D341Med (cell line): ENCODE data around the gene FBXO24.
A peak's percentile ranks its signal among the peaks of the same experiment; 100 is the strongest.
"Not testable (repeated sequence)": the region's sequence is repeated elsewhere in the genome, so short reads cannot be mapped to it uniquely, and the experiment has no call there.

ENCODE experiments used
- DNase-seq: peaks from one replicate; pipeline ENCODE4 v3.0.0; 2012; ENCODE audit warnings: low spot score

FBXO24 gene

GRCh38 chr7:100561491-100562194 is 24.5 kb upstream of the FBXO24 start:
- DNase-seq, result no peak

DNA sequence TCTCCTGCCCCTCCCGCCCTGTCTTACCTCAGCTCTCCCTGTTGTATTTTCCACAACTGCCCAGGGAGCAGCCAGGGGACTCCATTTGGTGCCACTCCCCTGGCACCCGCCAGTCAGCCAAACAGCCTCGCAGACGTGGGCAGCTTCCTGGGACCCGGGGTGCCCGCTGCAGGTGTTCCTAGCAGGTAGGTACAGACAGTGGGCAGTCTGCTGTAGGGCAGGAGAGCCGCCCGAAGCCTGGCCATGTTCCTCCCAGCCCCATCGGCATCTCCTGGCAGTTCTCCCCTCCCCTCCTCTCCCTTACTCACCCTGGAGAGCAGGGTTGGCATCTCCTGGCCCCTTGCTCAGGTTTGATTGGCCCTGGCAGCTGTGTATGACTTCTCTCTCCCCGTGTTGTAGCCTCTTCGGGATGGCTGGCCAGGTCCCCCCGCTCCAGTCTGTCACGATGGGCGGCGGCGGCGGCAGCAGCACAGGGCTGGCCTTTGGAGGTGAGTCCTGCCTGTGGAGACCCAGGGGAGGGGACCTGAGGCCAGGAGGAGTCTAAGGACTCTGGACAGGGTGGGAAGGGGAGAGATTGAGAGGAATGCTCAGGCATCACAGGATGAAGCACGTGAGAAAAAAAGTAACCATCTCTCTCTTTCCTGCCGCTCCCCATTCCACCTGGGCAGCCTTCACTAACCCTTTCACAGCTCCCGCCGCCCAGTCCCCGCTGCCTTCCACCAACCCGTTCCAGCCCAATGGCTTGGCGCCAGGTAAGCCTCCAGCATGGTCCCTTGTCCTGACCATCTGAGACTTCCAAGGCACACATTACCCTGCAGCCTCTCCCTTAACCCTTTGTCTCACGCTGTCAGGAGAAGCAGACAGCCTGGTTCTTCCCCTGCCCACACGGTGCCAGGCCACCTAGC is 23.7 kb upstream of the FBXO24 start:
- no peak for DNase-seq

- DNase-seq, result no peak
Measured at GRCh38 chr7:100563100-100563564, 23.0 kb upstream of the FBXO24 start.

- DNase-seq, result peak; percentile 88
Measured at GRCh38 chr7:100563809-100564400, 22.2 kb upstream of the FBXO24 start.

DNA sequence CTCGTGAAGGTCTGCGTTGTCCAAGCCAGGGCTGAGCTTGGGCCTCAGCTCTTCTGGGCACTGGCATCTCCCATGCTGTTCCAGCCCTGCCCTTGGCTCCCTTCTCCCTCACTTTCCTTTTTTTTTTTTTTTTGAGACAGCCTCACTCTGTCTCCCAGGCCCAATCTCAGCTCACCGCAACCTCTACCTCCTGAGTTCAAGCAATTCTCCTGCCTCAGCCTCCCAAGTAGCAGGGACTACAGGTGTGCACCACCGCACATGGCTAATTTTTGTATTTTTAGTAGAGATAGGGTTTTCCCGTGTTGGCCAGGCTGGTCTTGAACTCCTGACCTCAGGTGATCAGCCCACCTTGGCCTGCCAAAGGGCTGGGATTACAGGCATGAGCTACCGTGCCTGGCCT is 21.7 kb upstream of the FBXO24 start:
- DNase-seq, result not testable (repeated sequence)

GRCh38 chr7:100565133-100565571 is 21.0 kb upstream of the FBXO24 start:
- DNase-seq, result no peak

DNA sequence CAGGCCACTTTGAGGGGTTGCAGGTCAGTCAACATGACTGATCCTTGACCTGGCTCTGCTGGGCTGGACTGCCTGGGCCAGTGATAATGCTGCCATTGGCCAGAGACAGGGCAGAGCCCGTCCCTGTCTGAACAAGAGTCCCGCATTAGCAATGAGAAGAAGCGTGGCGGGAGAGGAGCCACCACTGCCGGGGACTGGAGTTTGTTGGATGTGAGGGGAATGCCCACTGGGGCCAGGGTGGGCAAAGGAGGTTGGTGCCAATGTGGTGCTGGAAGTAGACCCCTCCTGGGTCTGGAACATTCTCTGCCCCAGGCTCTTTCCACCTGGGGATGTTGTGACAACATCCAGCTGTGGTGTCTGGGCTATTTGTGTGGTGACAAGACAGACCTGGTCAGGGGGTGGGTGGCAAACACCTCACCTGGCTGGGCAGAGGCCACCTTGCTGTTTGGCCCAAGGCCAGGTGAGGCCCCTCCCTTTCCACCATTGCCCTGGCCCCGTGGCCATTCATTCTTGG is 20.1 kb upstream of the FBXO24 start:
- DNase-seq, result no peak

DNA sequence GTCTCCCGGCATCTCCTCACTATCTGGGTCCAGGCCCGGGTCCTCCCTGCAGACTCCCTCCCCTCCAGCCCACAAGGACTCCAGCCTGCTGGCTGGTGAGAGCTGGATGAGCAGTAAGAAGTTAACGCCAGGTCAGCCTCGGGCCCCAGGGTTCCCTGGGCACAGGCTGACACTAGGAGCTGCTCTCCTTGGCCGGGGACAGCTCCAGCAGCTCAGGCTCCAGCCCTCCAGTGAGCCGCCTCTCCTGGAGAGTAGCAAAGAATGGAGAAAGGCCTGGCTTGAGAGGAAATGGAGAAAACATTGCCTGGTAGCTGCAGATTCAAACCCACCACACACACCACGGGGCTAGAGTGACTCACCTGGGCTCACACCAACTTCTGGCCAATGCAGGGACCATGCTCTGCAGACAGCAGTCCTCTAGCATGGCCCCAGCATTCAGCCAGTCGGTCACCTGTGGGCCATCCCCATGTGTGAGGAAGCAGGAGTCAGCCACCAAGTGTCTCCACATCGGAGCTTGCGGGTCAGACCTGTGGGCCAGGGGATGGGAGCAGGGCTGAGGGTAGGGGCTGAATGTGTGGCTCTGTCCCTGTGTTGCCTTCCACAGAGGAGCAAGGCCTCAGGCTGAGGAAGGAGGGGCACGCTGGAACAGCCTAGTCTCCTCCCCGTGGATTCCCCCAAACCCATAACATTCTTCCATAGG is 18.9 kb upstream of the FBXO24 start:
- DNase-seq, result no peak

GRCh38 chr7:100567751-100568175 is 18.4 kb upstream of the FBXO24 start:
- DNase-seq, result no peak

DNA sequence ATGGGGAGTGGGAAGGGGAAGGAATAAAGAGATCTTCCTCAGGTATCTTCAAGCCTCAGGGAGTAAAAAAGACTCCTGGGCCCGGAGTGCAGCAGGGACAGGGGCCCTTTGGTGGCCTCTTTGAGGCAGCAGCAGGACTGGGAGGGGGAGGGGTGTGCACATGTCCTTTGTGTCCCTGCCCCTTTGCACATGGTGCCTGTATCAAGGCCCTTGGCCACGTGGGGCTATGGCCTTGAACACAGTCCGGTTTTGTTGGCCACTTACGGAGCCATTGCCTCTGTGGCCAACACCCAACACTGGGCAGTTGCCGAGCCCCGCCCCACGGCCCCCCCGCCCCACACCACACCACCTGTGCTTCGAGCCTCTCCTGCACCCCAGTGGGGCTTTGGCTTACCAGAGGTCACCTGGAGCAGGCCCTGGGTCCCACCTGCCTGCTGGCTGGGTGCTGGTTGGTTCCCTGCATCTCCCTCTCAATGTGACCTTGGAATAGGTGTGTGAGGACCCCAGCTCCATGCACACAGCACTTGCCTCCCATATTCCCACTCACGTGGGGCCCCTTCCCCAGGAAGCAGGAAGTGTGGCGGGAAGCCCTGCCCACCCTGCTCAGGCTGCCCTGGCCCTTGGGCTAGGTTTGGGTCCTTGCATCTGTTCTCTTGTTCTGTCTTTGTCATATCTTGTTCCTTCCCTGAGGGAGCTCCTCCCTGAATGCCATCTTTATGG is 17.8 kb upstream of the FBXO24 start:
- DNase-seq, result no peak

GRCh38 chr7:100568896-100569844 is 17.0 kb upstream of the FBXO24 start:
- DNase-seq, result peak; percentile 66

DNA sequence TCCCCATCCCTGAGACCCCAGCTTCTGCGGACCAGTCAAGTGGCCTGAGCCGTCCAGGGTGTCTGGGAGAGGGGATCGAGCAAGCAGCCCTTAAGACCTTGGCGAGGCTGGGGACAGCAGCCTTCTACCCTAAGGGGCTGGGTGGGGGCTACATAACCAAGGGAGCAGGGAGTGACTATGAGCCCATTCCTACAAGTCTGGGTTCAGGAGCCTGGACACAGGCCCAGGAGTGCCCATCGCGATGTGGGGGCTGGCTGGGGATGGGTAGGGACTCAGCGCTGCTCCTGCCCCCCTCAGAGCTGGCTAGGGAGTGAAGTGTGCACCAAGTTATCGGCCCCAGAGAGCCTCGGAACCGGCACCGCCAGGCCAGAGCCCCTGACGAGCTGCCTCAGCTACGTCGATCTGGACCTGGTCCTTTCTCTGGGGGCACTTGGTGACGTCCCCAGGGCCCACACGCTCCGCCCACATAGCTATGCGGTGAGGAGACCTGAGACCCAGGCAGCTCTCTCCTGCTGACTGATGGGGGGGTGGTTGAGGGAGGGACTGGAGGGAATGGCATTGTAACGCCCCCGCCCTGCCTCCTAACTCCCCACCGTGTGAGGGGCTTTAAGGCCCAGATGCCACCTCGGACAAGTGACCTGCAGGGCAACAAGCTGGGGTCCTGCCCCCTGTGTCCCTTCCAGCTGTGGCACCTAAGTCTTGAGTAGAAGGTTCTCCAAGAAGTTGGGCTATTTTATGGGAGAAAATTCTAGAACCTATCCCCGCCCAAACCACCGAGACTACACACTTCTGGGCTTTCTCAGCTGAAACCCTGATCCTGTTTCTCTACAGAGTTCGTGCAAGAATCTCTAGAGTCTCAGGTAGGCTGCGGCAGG is 14.9 kb upstream of the FBXO24 start:
- DNase-seq, result no peak

DNA sequence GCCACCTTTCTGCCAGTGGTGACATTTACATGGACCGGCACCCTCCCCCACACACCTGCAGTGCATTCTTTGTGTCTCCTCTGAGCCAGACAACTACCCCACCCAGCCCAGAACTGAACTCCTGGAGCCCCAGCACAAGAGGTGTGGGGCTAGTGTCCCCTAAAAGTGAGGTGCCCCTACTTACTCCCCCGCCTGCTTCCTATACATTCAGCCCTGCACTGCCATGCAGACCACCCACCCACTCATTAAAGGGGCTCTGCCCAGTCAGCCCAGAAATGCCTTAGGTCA is 14.4 kb upstream of the FBXO24 start:
- DNase-seq, result no peak

- DNase-seq, result no peak
Measured at GRCh38 chr7:100572281-100572948, 13.7 kb upstream of the FBXO24 start.

GRCh38 chr7:100572949-100573675 is 13.0 kb upstream of the FBXO24 start:
- DNase-seq, result no peak

- no peak for DNase-seq
Measured at GRCh38 chr7:100573691-100574361, 12.3 kb upstream of the FBXO24 start, which contains the start of gene SAP25. Gene SAP25 (minus strand): TSS chr7:100573900. CDS start chr7:100573742, 158 bp downstream.
